Suprapubic skin (tissue), 4 donors: ENCODE results near the gene MTERF4. TPM values are rescaled to one million over a fixed set of nuclear protein-coding genes. Genes with fewer than 3 reads are reported as not detected.
"Not testable (repeated sequence)": the region's sequence is repeated elsewhere in the genome, so short reads cannot be mapped to it uniquely, and the experiment has no call there.

Experiments used
- DNase-seq, 2 donors: peaks; one replicate each; pipeline ENCODE4 v3.0.0-alpha.2; 2019; ENCODE audit warnings: low spot score in 2 of 2
- H3K27ac ChIP-seq: fragments of 200-600 bp; sonication (generic); one replicate; pipeline ENCODE4 v1.5.1; 2019
- H3K27me3 ChIP-seq: fragments of 200-600 bp; sonication (generic); one replicate; pipeline ENCODE4 v1.5.1; 2019
- H3K36me3 ChIP-seq: fragments of 200-600 bp; sonication (generic); one replicate; pipeline ENCODE4 v1.5.1; 2019
- H3K4me1 ChIP-seq: fragments of 200-600 bp; sonication (generic); one replicate; pipeline ENCODE4 v1.5.1; 2019
- H3K4me3 ChIP-seq: fragments of 200-600 bp; sonication (generic); one replicate; pipeline ENCODE4 v1.5.1; 2019; ENCODE audit warnings: mild to moderate bottlenecking
- H3K9me3 ChIP-seq: fragments of 200-600 bp; sonication (generic); one replicate; pipeline ENCODE4 v1.5.1; 2019
- EP300 ChIP-seq: sonication (generic); formaldehyde crosslinking; IDR thresholded peaks from one replicate; pipeline ENCODE4 v1.6.1; 2017; ENCODE audit warnings: antibody characterized with exemption
- POLR2A ChIP-seq, 2 donors: fragments of 450-650 bp; IDR thresholded peaks; one replicate each; pipeline ENCODE4 v1.6.1; 2017; ENCODE audit warnings: antibody characterized with exemption in 2 of 2, mild to moderate bottlenecking in 2 of 2, moderate library complexity in 2 of 2
- POLR2AphosphoS5 ChIP-seq, 3 donors: sonication (generic); formaldehyde crosslinking; IDR thresholded peaks; one replicate each; pipeline ENCODE4 v1.6.1; 2017; ENCODE audit warnings: antibody characterized with exemption in 3 of 3
- WGBS: methylation state at CpG from one replicate; pipeline ENCODE4 v1.1.5; 2018; 5-methylcytosine and 5-hydroxymethylcytosine counted together
- total RNA-seq, 4 donors: library from RNA; depleted of rRNA; stranded (reverse); fragments of >200 nt; gene quantifications; one replicate each; pipeline ENCODE4 v1.1.0, GENCODE V29; 2016
- TF ChIP-seq, protein P1 (sequence below), 2 donors: fragments of 200-600 bp in 1 of 2; fragments of 450-650 bp in 1 of 2; sonication (generic) in 1 of 2; IDR thresholded peaks; one replicate each; pipeline ENCODE4 v1.5.1; 2016 to 2019; ENCODE audit warnings: antibody characterized with exemption in 2 of 2, mild to moderate bottlenecking in 1 of 2, moderate library complexity in 1 of 2

The MTERF4 gene
- total RNA-seq, 4 donors from 2014 or later: 30.0 to 81.8 (median 52.4) TPM

DNA sequence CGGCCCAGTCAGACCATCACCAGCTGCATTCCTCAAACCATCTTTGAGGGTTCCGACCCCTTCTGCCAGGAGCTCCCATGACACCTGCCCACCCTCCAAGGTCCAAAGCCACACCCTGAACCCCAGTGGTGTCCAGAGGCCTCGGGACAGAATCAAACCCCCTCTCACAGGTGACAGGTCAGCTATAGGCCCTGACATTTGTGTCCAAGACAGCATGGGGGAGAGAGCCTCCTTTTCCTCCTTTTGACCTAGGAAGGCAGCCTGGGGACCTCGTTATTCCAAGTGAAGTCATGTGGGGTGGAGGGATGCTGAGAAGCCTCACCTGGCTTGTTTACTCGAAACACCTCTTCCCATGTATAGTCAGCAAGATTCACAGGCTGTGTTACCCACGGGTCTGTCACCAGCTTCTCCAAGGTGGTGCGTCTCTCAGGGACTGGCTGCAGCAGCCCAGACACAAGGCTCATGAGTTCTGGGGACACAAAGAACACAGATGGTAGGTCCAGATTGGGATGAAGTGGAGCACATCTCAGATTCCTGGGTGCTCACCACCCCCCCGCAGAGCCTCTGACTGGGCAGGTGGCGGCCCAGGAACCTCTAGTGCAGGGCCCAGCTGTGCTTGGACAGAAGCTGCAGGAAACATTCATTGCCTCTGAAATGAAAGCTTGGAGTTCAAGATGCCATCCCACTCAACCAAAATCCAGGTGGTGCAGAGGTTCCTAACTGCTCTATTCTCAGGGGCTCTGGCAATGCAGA is 5.1 kb upstream of the MTERF4 start:
- Histone ChIP-seq H3K36me3 (peaks cover 4% of the 10 kb centered on the region), H3K9me3 (no peaks in the 10 kb centered on the region), H3K4me1 (peaks cover 12% of the 10 kb centered on the region), H3K4me3 (no peak overlapping the region), H3K27me3 (no peaks in the 10 kb centered on the region), H3K27ac (no peak overlapping the region)
- DNase-seq: no peak
- 91% methylated on average over 4 of the region's 9 CpGs for WGBS
- TF ChIP-seq, protein P1, sequence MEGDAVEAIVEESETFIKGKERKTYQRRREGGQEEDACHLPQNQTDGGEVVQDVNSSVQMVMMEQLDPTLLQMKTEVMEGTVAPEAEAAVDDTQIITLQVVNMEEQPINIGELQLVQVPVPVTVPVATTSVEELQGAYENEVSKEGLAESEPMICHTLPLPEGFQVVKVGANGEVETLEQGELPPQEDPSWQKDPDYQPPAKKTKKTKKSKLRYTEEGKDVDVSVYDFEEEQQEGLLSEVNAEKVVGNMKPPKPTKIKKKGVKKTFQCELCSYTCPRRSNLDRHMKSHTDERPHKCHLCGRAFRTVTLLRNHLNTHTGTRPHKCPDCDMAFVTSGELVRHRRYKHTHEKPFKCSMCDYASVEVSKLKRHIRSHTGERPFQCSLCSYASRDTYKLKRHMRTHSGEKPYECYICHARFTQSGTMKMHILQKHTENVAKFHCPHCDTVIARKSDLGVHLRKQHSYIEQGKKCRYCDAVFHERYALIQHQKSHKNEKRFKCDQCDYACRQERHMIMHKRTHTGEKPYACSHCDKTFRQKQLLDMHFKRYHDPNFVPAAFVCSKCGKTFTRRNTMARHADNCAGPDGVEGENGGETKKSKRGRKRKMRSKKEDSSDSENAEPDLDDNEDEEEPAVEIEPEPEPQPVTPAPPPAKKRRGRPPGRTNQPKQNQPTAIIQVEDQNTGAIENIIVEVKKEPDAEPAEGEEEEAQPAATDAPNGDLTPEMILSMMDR (IDR thresholded peaks at IDR 0.05): no peak
- TF ChIP-seq POLR2A (IDR thresholded peaks at IDR 0.05) (no peak), POLR2AphosphoS5 (IDR thresholded peaks at IDR 0.05) (no peak), EP300 (no peak)

GRCh38 chr2:241105641-241106040 is 3.6 kb upstream of the MTERF4 start:
- no peaks in the 10 kb centered on the region for H3K9me3 ChIP-seq
- H3K4me3 ChIP-seq: no peak overlapping the region
- H3K36me3 ChIP-seq: no peaks in the 10 kb centered on the region
- DNase-seq: no peak
- WGBS: 53% methylated on average over 2 of the region's 3 CpGs
- no peaks in the 10 kb centered on the region for H3K27me3 ChIP-seq
- TF ChIP-seq POLR2A (IDR thresholded peaks at IDR 0.05) (no peak), EP300 (no peak), POLR2AphosphoS5 (IDR thresholded peaks at IDR 0.05) (no peak)
- TF ChIP-seq, protein P1 (IDR thresholded peaks at IDR 0.05): no peak
- H3K27ac ChIP-seq: no peak overlapping the region
- peaks cover 23% of the 10 kb centered on the region for H3K4me1 ChIP-seq

DNA sequence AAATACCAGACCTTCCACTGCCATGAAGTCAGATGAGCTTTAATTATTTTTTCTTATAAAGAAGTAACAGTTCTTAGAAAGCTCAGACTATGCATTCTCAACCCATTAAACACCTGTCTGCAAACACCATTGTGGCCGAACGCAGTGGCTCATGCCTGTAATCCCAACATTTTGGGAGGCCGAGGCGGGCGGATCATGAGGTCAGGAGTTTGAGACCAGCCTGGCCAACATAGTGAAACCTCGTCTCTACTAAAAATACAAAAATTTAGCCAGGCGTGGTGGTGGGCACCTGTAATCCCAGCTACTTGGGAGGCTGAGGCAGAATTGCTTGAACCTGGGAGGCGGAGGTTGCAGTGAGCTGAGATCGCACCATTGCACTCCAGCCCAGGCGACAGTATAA is 2.5 kb upstream of the MTERF4 start:
- H3K9me3 ChIP-seq, H3K27ac ChIP-seq, H3K4me3 ChIP-seq, H3K27me3 ChIP-seq, H3K36me3 ChIP-seq: not testable (repeated sequence)
- DNase-seq: peak in 1 of 2 donors; percentile 5
- WGBS: 94% methylated on average over 10 of the region's 10 CpGs
- H3K4me1 ChIP-seq: peaks cover 29% of the 10 kb centered on the region

- no peak for TF ChIP-seq POLR2AphosphoS5 (IDR thresholded peaks at IDR 0.05)
- no peak for TF ChIP-seq EP300
- TF ChIP-seq, protein P1 (IDR thresholded peaks at IDR 0.05): no peak
- TF ChIP-seq POLR2A (IDR thresholded peaks at IDR 0.05): no peak
- peak overlapping the region; percentile 90 for H3K27ac ChIP-seq
- H3K27me3 ChIP-seq: no peaks in the 10 kb centered on the region
- peaks cover 29% of the 10 kb centered on the region for H3K4me1 ChIP-seq
- peaks cover 17% of the 10 kb centered on the region for H3K36me3 ChIP-seq
- no peaks in the 10 kb centered on the region for H3K9me3 ChIP-seq
- peak overlapping the region; percentile 97 for H3K4me3 ChIP-seq
- 30% methylated on average over 5 of the region's 5 CpGs for WGBS
- peak in 1 of 2 donors; percentile 19 for DNase-seq
Observed at GRCh38 chr2:241103176-241103595, 1.1 kb upstream of the MTERF4 start.

DNA sequence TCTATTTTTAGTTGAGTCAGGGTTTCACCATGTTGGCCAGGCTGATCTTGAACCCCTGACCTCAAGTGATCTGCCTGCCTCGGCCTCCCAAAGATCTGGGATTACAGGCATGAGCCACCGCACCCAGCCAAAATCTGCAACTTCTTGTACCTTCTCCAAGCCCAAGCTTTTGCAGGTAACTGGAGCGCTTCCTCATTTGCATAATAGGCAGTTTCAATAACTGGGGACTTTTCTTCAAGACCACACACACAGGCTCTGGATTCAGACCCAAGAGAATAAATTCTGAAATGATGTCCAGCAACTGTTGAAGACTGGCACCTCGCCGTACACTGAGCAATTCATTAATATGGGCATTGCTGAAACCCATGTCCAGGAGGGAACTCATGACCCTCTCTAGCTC is 2.8 kb downstream of the MTERF4 start:
- H3K36me3 ChIP-seq: peaks cover 54% of the 10 kb centered on the region
- peaks cover 29% of the 10 kb centered on the region for H3K4me1 ChIP-seq
- H3K9me3 ChIP-seq: no peaks in the 10 kb centered on the region
- no peaks in the 10 kb centered on the region for H3K27me3 ChIP-seq
- WGBS: 93% methylated on average over 5 of the region's 5 CpGs
- H3K27ac ChIP-seq: no peak overlapping the region
- no peak for TF ChIP-seq EP300
- no peak for TF ChIP-seq POLR2A (IDR thresholded peaks at IDR 0.05)
- TF ChIP-seq, protein P1 (IDR thresholded peaks at IDR 0.05): no peak
- TF ChIP-seq POLR2AphosphoS5 (IDR thresholded peaks at IDR 0.05): no peak
- no peak overlapping the region for H3K4me3 ChIP-seq
- no peak for DNase-seq
